Endothelial cell of umbilical vein (primary cell): Measurements from ENCODE around the gene TLE1.

ENCODE experiments used
- EZH2 ChIP-seq: IDR thresholded peaks from 2 replicates; pipeline ENCODE4 v1.6.1; 2012; ENCODE audit warnings: borderline replicate concordance, low read depth, mild to moderate bottlenecking, moderate library complexity, low read length, inconsistent platforms; ENCODE audit not compliant: severe bottlenecking
- GATA2 ChIP-seq: IDR thresholded peaks from 2 replicates; pipeline ENCODE4 v1.7.0; 2011; ENCODE audit warnings: low read depth, mild to moderate bottlenecking, moderate library complexity, mixed read lengths, low read length; ENCODE audit not compliant: insufficient read length, insufficient read depth
- POLR2A ChIP-seq: IDR thresholded peaks from 2 replicates; pipeline ENCODE4 v1.6.1; 2012; ENCODE audit warnings: low read depth, mild to moderate bottlenecking, control low read depth, low read length
- POLR2AphosphoS5 ChIP-seq: IDR thresholded peaks from 2 replicates; pipeline ENCODE4 v1.6.1; 2012; ENCODE audit warnings: low read depth, mild to moderate bottlenecking, control low read depth, low read length, moderate library complexity; ENCODE audit not compliant: insufficient read depth
- TF ChIP-seq, protein P1 (sequence below), 2 donors: IDR thresholded peaks; 1 replicate in 1 of 2; 2 replicates in 1 of 2; pipeline ENCODE4 v1.5.1; 2011; ENCODE audit warnings: low read length in 2 of 2, mild to moderate bottlenecking in 2 of 2, moderate library complexity in 2 of 2, control low read depth in 1 of 2, inconsistent platforms in 1 of 2, low read depth in 1 of 2; ENCODE audit not compliant: insufficient read depth in 1 of 2; ENCODE audit errors: extremely low read depth in 1 of 2
- TF ChIP-seq, protein P2 (sequence below): IDR thresholded peaks from 2 replicates; pipeline ENCODE4 v1.6.1; 2011; ENCODE audit not compliant: insufficient read depth, insufficient read length

DNA sequence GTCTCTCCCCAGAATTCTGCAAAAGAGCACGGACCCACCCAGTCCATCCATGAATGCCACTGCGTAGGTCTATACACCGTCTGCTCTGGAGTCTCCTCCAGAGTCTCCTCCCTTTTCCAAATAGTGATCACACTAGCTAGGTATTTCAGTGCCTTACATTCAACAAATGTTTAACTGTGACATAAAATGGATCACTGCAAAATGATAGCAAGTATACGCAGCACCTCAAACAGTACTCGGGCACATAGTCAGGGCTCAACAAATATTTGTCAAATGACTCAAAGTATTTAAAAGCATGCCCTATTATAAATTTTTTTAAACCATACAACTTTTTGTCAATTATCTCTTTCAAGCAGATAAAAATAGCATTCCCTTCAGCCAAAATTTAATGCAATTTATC lies 60.5 kb downstream of the TLE1 start:
- TF ChIP-seq, protein P1, sequence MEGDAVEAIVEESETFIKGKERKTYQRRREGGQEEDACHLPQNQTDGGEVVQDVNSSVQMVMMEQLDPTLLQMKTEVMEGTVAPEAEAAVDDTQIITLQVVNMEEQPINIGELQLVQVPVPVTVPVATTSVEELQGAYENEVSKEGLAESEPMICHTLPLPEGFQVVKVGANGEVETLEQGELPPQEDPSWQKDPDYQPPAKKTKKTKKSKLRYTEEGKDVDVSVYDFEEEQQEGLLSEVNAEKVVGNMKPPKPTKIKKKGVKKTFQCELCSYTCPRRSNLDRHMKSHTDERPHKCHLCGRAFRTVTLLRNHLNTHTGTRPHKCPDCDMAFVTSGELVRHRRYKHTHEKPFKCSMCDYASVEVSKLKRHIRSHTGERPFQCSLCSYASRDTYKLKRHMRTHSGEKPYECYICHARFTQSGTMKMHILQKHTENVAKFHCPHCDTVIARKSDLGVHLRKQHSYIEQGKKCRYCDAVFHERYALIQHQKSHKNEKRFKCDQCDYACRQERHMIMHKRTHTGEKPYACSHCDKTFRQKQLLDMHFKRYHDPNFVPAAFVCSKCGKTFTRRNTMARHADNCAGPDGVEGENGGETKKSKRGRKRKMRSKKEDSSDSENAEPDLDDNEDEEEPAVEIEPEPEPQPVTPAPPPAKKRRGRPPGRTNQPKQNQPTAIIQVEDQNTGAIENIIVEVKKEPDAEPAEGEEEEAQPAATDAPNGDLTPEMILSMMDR (IDR thresholded peaks at IDR 0.05; ENCODE audit: extremely low read depth in 1 of 2, insufficient read depth in 1 of 2, low read depth in 1 of 2, low read length in 2 of 2), result no peak
- TF ChIP-seq EZH2 (no peak), POLR2A (no peak), POLR2AphosphoS5 (no peak), GATA2 (no peak)
- TF ChIP-seq, protein P2, sequence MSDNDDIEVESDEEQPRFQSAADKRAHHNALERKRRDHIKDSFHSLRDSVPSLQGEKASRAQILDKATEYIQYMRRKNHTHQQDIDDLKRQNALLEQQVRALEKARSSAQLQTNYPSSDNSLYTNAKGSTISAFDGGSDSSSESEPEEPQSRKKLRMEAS, result no peak
